Neural progenitor cell (in vitro differentiated cells): ENCODE data around the gene DESI2. TPM values are rescaled to one million over a fixed set of nuclear protein-coding genes. Genes with fewer than 3 reads are reported as not detected.

Source experiments
- DNase-seq: peaks from one replicate; pipeline ENCODE4 v3.0.0-alpha.2; 2016; ENCODE audit warnings: low spot score
- H2AFZ ChIP-seq: fragments of 200-600 bp; sonication (generic); replicated peaks from 2 replicates; pipeline ENCODE4 v1.6.1; 2016; ENCODE audit warnings: antibody characterized with exemption
- H3F3A ChIP-seq: fragments of 200-600 bp; sonication (generic); 2 replicates; pipeline ENCODE4 v1.6.1; 2016; ENCODE audit warnings: antibody characterized with exemption, low read depth
- H3K27ac ChIP-seq: fragments of 200-600 bp; sonication (generic); 2 replicates; pipeline ENCODE4 v1.5.1; 2016; ENCODE audit warnings: mild to moderate bottlenecking
- H3K27me3 ChIP-seq: fragments of 200-600 bp; sonication (generic); 2 replicates; pipeline ENCODE4 v1.6.1; 2016; ENCODE audit warnings: mild to moderate bottlenecking, moderate library complexity
- H3K36me3 ChIP-seq: fragments of 200-600 bp; sonication (generic); 2 replicates; pipeline ENCODE4 v1.5.1; 2016
- H3K4me1 ChIP-seq: fragments of 200-600 bp; sonication (generic); 2 replicates; pipeline ENCODE4 v1.6.1; 2016; ENCODE audit warnings: mixed run types
- H3K4me2 ChIP-seq: fragments of 200-600 bp; sonication (generic); 2 replicates; pipeline ENCODE4 v1.6.1; 2016
- H3K4me3 ChIP-seq: fragments of 200-600 bp; sonication (generic); 2 replicates; pipeline ENCODE4 v1.5.1; 2016
- H3K79me2 ChIP-seq: fragments of 200-600 bp; sonication (generic); 2 replicates; pipeline ENCODE4 v1.6.1; 2016; ENCODE audit warnings: low read depth
- H3K9ac ChIP-seq: fragments of 200-600 bp; sonication (generic); 2 replicates; pipeline ENCODE4 v1.6.1; 2016
- H3K9me3 ChIP-seq: fragments of 200-600 bp; sonication (generic); 2 replicates; pipeline ENCODE4 v1.5.1; 2016; ENCODE audit warnings: low read depth
- H4K20me1 ChIP-seq: fragments of 200-600 bp; sonication (generic); 2 replicates; pipeline ENCODE4 v1.6.1; 2016; ENCODE audit warnings: low read depth
- H3K27ac Mint-ChIP-seq: 3 replicates; pipeline ENCODE4 v1.8.0; 2021; ENCODE audit warnings: mixed read lengths
- H3K27me3 Mint-ChIP-seq: 2 replicates; pipeline ENCODE4 v1.8.0; 2022; ENCODE audit warnings: low read depth, mild to moderate bottlenecking, inconsistent platforms, moderate library complexity, mixed read lengths; ENCODE audit not compliant: insufficient read depth
- H3K36me3 Mint-ChIP-seq: 3 replicates; pipeline ENCODE4 v1.8.0; 2021; ENCODE audit warnings: mixed read lengths
- H3K4me1 Mint-ChIP-seq: 3 replicates; pipeline ENCODE4 v1.8.0; 2021; ENCODE audit warnings: mixed read lengths
- H3K4me3 Mint-ChIP-seq: 3 replicates; pipeline ENCODE4 v1.8.0; 2021; ENCODE audit warnings: mild to moderate bottlenecking, moderate library complexity, mixed read lengths
- H3K9me3 Mint-ChIP-seq: 3 replicates; pipeline ENCODE4 v1.8.0; 2020; ENCODE audit warnings: mixed read lengths
- CTCF ChIP-seq: fragments of 200-600 bp; sonication (generic); IDR thresholded peaks from 2 replicates; pipeline ENCODE4 v1.5.1; 2017; ENCODE audit warnings: antibody characterized with exemption, mild to moderate bottlenecking
- EZH2 ChIP-seq: fragments of 200-600 bp; sonication (generic); IDR thresholded peaks from 2 replicates; pipeline ENCODE4 v1.6.1; 2017; ENCODE audit warnings: antibody characterized with exemption, mild to moderate bottlenecking, moderate library complexity
- EZH2phosphoT487 ChIP-seq: fragments of 200-600 bp; sonication (generic); IDR thresholded peaks from 2 replicates; pipeline ENCODE4 v1.6.1; 2017; ENCODE audit warnings: antibody characterized with exemption
- total RNA-seq: library from RNA; depleted of rRNA; stranded (reverse); fragments of >200 nt; gene quantifications from 2 replicates; pipeline ENCODE4 v1.2.3, GENCODE V29; 2015; ENCODE audit warnings: low replicate concordance

The DESI2 gene
- total RNA-seq, 1 donor from 2014 or later = 110 TPM

- Histone ChIP-seq H3K79me2 (peaks cover 63% of the 10 kb centered on the region), H3K36me3 (peaks cover 10% of the 10 kb centered on the region), H4K20me1 (peaks cover 27% of the 10 kb centered on the region), H3F3A (peaks cover 25% of the 10 kb centered on the region), H3K4me3 (peak overlapping the region; percentile 98), H2AFZ (no peak overlapping the region), H3K4me2 (peak overlapping the region; percentile 91), H3K27ac (peak overlapping the region; percentile 86), H3K9me3 (no peaks in the 10 kb centered on the region), H3K9ac (peak overlapping the region; percentile 93), H3K4me1 (peaks cover 35% of the 10 kb centered on the region), H3K27me3 (no peaks in the 10 kb centered on the region)
- peaks cover 26% of the 10 kb centered on the region for H3K36me3 Mint-ChIP-seq
- H3K27me3 Mint-ChIP-seq = no peaks in the 10 kb centered on the region
- H3K27ac Mint-ChIP-seq = no peak overlapping the region
- peaks cover 17% of the 10 kb centered on the region for H3K4me1 Mint-ChIP-seq
- no peak overlapping the region for H3K4me3 Mint-ChIP-seq
- TF ChIP-seq EZH2phosphoT487 (no peak), CTCF (no peak), EZH2 (no peak)
- DNase-seq = peak; percentile 25
- peaks cover 6% of the 10 kb centered on the region for H3K9me3 Mint-ChIP-seq
These were observed 1.4 kb downstream of the DESI2 start for GRCh38 chr1:244654108-244655038.

GRCh38 chr1:244655186-244655585, 2.3 kb downstream of the DESI2 start:
- Histone ChIP-seq H3F3A (peaks cover 25% of the 10 kb centered on the region), H3K79me2 (peaks cover 71% of the 10 kb centered on the region), H3K9me3 (no peaks in the 10 kb centered on the region), H3K4me2 (peak overlapping the region; percentile 91), H3K9ac (peak overlapping the region; percentile 93), H3K27ac (no peak overlapping the region), H3K27me3 (no peaks in the 10 kb centered on the region), H2AFZ (no peak overlapping the region), H4K20me1 (peaks cover 27% of the 10 kb centered on the region), H3K4me3 (peak overlapping the region; percentile 98), H3K4me1 (peaks cover 35% of the 10 kb centered on the region), H3K36me3 (peaks cover 16% of the 10 kb centered on the region)
- TF ChIP-seq CTCF = no peak
- DNase-seq = no peak
- Mint-ChIP-seq H3K4me3 (no peak overlapping the region), H3K9me3 (peaks cover 8% of the 10 kb centered on the region), H3K36me3 (peaks cover 32% of the 10 kb centered on the region), H3K27ac (no peak overlapping the region), H3K4me1 (peaks cover 17% of the 10 kb centered on the region), H3K27me3 (no peaks in the 10 kb centered on the region)

GRCh38 chr1:244657421-244657820, 4.5 kb downstream of the DESI2 start:
- peak; percentile 31 for DNase-seq
- peaks cover 22% of the 10 kb centered on the region for H3K36me3 ChIP-seq
- H3K4me1 ChIP-seq = peaks cover 27% of the 10 kb centered on the region
- H3K27me3 ChIP-seq = no peaks in the 10 kb centered on the region
- peaks cover 17% of the 10 kb centered on the region for H3F3A ChIP-seq
- Mint-ChIP-seq H3K9me3 (peaks cover 19% of the 10 kb centered on the region), H3K4me3 (no peak overlapping the region), H3K27ac (no peak overlapping the region), H3K36me3 (peaks cover 46% of the 10 kb centered on the region), H3K27me3 (no peaks in the 10 kb centered on the region), H3K4me1 (peaks cover 8% of the 10 kb centered on the region)
- H4K20me1 ChIP-seq = peaks cover 27% of the 10 kb centered on the region
- peak overlapping the region; percentile 61 for H3K27ac ChIP-seq
- peaks cover 90% of the 10 kb centered on the region for H3K79me2 ChIP-seq
- TF ChIP-seq EZH2phosphoT487 = no peak
- TF ChIP-seq CTCF = no peak
- TF ChIP-seq EZH2 = no peak
- H2AFZ ChIP-seq = no peak overlapping the region
- no peak overlapping the region for H3K9ac ChIP-seq
- no peaks in the 10 kb centered on the region for H3K9me3 ChIP-seq
- H3K4me2 ChIP-seq = peak overlapping the region; percentile 29
- no peak overlapping the region for H3K4me3 ChIP-seq
